Hepatic stellate cell (primary cell): ENCODE measurements around the gene APBB2.

Experiments
- DNase-seq: peaks from one replicate; pipeline ENCODE4 v3.0.0; 2011; ENCODE audit warnings: low spot score

Gene APBB2

DNA sequence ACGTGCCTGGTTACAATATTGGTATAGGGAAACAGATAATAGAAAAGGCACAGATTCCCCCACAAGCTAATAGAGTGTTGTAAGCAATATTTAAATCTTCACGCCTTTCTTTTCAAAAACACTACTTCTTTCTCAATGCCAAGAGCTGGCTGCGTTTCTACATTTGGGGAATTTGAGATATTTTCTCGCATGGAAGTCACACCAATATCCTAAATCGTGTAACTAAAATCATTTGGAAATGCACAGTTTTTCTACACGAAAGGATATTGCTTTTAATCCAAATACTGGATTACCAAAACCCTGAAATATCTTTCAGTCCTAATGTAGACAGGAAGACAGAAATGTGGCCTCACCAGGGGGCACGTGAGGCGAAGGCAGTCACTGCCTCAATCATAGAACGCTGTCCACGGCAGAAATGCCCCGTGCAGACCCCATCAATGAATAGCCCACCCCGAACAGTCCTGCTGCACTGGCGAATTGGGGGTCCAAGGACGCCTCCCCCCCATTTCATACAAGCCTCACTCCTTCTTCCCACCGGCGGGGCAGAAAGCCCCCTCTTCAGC lies 358.0 kb downstream of the APBB2 start:
- no peak for DNase-seq

DNA sequence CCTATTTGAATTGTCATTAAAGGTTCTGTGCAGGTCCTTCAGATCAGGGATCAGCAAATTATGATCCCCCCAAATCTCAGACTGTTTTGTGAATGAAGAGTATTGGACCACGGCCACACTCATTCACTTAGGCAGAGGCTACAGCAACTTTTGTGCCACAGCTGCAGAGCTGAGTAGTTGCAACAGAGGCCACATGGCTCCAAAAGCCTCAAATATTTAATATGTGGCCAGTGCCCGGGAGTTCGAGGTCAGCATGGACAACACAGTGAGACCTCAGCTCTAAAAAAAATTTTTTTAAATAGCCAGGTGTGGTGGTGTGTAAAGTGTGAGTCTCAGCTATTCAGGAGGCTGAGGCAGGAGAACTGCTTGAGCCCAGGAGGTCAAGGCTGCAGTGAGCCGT lies 363.8 kb downstream of the APBB2 start:
- DNase-seq, result no peak

DNA sequence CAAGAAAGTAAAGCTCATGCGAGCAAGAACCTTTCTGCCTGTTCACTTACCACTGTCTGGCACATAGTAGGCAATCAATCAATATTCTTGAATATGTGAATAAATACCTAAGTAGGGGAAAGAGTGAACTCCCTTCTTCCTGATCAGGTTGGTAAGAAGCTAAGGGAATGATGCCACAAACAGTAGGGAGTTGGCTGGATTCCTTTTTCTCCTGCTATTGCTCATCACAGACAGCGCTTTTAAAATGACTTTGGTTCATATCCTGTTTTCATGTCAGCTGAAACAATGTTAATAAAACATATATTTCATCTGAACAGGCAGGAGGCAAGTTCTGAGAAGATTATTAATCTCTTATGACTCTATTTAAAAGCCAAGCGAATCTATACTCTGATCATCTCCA lies 365.4 kb downstream of the APBB2 start:
- DNase-seq, result no peak

GRCh38 chr4:40848251-40848650 lies 366.1 kb downstream of the APBB2 start:
- no peak for DNase-seq

GRCh38 chr4:40846532-40846931 lies 367.8 kb downstream of the APBB2 start:
- DNase-seq, result no peak

DNA sequence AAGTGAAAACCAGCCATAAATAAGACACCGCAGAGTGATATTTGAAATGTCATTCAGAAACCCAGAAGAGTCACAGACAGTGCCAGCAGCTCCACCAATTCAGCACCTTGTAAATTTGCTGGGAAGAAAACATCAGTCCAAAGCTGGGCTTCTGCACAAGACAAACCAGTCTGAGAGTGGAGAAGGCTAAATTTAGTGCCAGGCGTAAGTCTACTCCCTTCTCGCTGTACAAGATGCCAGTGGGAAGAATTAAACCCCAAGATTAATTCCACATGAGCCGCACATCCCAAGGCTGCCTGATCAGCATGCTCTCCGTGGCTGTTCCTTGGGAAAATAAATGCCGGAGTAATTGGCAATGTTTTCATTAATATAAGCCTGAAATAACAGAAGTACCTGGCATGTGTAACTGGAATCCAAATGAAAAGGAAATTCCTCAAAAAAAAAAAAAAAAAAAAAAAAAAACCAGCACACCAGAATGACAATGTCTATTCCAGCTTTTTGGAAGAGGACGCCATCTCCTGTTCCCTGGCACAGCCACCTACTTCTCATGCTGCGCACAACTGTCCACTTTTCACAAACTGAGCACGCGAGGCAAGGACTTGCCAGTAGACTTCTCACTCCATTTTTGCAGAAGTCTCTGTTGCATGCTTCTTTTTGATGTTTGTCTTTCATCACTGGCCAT lies 369.0 kb downstream of the APBB2 start:
- no peak for DNase-seq

GRCh38 chr4:40844261-40844660 lies 370.1 kb downstream of the APBB2 start:
- DNase-seq, result no peak

GRCh38 chr4:40843696-40844095 lies 370.6 kb downstream of the APBB2 start:
- DNase-seq, result no peak

- DNase-seq, result no peak
These were observed 371.5 kb downstream of the APBB2 start for GRCh38 chr4:40842725-40843423.

- no peak for DNase-seq
These were observed 372.0 kb downstream of the APBB2 start for GRCh38 chr4:40842318-40842717.

DNA sequence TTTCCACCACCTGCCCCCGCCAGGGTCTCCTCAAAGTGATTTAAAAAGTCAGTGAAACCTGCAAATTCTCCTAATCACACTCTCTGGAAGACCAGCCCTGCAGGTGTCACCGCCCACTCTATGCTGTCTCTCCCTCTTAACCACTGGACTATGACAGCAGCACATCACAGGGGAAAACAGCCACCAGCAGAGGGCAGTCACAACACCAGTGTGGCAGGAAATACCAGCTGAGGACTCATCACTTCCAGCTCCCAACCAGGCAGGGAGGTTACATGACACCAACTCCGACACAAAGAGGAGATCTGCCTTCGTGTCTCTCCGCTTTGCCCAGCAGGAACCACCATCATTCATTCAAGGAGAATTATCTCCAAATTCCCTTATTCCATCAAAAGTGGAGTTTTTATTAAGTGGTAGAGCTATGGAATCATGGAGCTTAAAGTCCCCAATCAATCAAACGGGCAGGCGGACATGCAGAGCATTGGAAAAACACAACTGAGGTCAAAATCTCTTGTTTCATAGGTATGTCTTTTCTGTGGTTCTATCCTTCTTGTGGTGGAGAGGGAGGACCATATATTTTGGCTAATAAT lies 373.3 kb downstream of the APBB2 start:
- peak; percentile 82 for DNase-seq

- DNase-seq, result no peak
These were observed 373.9 kb downstream of the APBB2 start for GRCh38 chr4:40840255-40840984.

DNA sequence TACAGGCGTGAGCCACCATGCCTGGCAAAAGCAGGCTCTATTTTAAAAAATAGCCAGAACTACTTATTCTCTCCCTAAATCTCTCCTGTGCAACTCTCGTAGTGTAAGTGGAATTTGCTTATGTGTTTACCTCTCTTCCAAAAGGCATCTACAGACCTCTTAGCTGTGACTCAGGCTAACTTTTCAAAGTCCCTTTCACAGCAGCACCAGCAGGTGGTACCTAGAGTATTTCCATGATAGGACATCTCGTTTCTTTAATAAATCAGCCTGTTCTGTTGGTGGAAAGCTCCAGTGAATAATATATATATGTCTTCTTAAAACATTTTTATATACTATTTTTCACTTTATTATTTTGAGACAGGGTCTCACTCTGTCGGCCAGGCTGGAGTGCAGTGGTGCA lies 375.6 kb downstream of the APBB2 start:
- peak; percentile 15 for DNase-seq

GRCh38 chr4:40837094-40837870 lies 377.1 kb downstream of the APBB2 start:
- no peak for DNase-seq

- no peak for DNase-seq
These were observed 381.1 kb downstream of the APBB2 start for GRCh38 chr4:40833212-40833611.

DNA sequence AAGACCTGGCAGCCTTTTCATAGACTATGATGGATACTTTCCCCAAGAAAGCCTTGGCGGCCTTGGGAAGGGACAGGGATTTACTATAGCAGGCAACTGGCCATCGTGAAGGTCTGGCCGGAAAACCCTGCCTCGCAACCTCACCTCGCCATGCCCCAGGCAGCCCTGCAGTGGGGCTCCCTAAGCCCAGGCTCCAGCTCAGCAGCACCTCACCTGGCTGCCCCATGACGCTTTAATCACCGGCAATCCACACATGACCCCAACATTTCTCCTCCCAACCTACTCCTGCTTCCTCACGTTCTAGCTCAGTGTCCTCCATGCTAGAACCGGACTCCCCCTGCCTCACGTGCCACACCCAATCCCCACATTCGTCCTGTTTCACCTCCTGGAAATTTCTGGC lies 382.2 kb downstream of the APBB2 start:
- no peak for DNase-seq

DNA sequence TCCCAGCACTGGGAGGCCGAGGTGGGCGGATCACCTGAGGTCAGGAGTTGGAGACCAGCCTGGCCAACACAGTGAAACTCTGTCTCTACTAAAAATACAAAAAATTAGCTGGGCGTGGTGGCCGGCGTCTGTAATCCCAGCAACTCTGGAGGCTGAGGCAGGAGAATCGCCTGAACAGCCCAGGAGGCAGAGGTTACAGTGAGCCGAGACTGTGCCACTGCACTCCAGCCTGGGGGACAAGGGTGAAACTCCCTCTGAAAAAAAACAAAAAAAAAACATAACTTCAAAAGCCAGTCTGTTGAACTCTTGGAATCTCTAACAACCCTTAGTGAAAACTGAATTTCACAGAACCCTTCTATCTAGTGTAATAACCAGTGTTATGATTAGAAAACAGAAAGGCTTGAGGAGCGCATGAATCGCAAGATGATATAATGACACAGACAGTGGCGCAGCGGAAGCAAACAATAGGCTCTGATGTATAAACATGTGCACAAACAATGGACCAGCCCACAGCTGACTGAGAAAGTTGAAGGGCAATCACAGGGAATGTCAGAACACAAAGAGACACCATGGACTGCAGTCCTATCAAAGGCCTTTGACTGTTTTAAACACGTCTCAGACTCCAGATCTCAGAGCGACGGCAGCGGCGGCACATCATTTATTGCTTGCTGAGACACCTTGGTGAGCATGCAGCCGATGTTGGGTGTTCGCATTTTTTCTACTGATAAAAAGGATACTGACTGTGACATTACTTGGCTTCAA lies 383.0 kb downstream of the APBB2 start:
- DNase-seq, result no peak

DNA sequence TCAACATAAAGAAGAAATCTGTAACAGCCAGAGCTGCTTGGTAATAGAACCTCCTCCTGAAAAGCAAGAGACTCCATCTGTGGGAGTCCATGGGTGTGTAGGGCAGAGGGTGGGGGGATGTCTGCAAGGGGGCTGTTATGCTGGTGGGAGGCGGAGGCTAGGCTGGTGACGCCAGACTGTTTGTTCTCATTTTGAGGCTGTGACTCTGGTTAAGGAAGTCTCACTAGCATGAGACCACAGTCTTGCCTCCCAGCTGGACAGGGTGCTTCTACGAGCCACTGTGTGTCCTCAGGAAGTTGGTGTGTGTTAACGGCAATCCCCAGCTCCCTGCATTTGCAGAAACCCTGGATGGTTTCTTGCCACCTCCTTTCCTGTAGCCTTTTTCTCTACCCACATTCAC lies 384.8 kb downstream of the APBB2 start:
- no peak for DNase-seq

GRCh38 chr4:40828661-40829060 lies 385.7 kb downstream of the APBB2 start:
- DNase-seq, result no peak

DNA sequence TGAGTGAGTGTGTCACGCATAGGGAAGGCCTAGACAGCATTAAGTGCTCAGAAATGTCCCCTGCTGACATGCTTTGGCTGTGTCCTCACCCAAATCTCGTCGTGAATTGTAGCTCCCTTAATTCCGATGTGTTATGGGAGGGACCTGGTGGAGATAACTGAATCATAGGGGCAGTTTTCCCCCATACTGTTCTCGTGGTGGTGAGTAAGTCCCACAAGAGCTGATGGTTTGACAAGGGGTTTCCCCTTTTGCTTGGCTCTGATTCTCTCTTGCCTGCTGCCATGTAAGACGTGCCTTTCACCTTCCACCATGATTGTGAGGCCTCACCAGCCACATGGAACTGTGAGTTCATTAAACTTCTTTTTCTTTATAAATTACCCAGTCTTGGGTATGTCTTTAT lies 386.6 kb downstream of the APBB2 start:
- DNase-seq, result no peak

DNA sequence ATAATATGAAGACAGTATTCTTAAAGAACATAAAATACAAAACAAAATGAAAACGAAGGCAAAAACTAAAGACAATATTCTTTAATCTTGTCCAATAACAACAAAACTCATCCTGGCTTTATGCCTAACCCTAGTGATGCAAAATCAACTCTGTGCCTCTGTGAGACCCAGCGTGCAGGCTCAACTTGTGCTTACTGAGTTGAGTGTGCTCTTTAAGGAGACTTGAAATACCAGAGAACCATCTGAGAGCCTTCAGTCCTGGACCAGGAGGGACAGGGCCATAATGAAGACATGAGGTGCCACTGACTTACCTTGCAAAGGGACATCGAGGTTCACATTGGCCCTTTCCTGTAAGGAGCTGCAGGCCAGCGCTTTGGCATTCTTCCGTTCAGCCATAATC lies 387.5 kb downstream of the APBB2 start:
- no peak for DNase-seq
